ENCODE data around the gene QRFP.

DNA sequence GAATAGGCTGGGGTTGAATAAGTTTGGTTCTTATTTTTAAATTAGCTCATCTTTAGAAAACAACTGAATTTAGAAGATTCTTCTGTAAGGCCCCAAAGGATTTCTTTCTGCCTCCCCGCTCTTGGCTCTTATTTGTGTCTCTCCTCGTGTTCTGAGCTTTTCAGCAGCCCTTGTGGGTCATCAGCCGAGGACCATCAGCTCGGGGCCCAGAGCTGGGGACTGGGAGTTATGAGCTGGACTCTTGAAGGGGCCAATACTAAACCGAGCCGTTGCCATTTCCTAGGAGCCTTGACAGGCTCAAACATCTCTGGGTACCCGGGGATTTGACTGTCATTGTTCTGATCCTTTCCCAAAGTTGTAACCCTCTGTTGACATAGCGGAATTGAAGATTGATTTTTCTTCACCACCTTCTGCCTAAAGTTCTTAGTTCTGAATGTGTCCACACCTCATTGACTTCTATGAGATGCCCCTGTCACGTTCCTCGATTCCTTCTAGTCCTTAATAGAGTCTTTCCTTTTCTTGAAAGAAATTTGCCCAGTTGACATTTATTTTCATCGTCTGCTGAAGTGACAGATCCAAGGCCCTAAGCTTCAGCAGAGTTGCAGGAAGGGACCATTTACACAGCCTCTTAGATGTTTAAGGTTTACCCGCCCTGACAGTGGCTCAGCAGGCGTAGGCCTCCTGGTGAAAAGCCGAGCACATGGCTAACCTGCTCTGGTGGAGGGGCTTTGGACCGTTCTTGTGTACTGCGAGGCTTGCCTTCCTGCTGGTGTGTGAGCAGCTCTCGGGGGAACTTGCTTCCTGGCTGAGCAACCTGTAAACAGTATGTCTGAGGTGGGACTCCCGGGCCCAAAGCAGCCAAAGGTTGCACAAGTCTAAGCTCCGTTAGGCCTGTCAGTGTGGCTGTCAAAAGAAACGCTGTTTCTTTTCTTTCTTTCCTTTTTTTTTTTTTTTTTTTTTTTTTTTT is 37.6 kb downstream of the QRFP start:
- TF ChIP-seq POLR2A (IDR thresholded peaks at IDR 0.05) (no peak), POLR2AphosphoS5 (IDR thresholded peaks at IDR 0.05) (peak; percentile 31), EP300 (IDR thresholded peaks at IDR 0.05) (no peak)
- TF ChIP-seq, protein P1, sequence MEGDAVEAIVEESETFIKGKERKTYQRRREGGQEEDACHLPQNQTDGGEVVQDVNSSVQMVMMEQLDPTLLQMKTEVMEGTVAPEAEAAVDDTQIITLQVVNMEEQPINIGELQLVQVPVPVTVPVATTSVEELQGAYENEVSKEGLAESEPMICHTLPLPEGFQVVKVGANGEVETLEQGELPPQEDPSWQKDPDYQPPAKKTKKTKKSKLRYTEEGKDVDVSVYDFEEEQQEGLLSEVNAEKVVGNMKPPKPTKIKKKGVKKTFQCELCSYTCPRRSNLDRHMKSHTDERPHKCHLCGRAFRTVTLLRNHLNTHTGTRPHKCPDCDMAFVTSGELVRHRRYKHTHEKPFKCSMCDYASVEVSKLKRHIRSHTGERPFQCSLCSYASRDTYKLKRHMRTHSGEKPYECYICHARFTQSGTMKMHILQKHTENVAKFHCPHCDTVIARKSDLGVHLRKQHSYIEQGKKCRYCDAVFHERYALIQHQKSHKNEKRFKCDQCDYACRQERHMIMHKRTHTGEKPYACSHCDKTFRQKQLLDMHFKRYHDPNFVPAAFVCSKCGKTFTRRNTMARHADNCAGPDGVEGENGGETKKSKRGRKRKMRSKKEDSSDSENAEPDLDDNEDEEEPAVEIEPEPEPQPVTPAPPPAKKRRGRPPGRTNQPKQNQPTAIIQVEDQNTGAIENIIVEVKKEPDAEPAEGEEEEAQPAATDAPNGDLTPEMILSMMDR (IDR thresholded peaks at IDR 0.05), result no peak

All from gastroesophageal sphincter (tissue), 3 donors.